AML-193 (cell line): ENCODE measurements around the gene NT5DC1.

Experiments used
- DNase-seq, 2 experiments: peaks; one replicate each; lab custom pipeline; 2025; lab: John Stamatoyannopoulos, UW

Gene NT5DC1

DNA sequence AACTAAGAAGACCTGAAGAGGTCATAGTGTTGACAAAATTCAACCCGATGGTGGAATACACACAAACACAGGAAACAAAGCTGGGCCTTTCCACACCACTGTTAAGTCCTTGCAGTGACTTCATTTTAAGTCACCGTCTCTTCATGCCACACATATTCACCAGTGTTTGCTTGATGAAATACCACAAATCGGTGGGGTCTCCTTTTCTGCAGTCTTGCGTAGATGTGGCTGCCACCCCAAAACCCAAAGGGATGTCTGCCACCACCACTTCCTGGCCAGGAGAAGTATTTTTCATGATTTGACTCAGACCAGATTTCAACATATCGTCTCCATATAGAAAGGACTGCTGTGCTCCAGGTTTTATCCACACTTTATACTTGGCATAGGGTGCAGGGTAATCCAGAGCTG lies 36.3 kb downstream of the NT5DC1 start:
- DNase-seq = no peak

DNA sequence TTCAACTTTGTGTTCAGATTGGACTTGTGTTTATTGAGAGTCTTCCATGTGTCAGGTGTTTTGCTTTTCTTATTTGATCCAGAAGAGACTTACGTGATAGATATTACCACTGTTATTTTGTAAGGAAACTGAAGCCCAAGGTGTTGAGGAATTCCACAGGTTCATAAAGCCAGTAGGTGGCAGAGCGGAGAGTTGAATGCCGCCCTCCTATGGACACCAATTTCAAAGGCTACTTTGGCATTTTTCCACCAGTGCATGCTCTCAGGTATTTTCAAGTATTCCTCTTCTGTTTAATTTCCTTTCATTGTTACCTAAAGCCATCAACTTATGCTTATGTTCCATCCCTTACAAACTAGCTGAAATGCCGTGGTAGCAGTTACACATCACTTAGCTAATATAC lies 39.3 kb downstream of the NT5DC1 start:
- no peak for DNase-seq

DNA sequence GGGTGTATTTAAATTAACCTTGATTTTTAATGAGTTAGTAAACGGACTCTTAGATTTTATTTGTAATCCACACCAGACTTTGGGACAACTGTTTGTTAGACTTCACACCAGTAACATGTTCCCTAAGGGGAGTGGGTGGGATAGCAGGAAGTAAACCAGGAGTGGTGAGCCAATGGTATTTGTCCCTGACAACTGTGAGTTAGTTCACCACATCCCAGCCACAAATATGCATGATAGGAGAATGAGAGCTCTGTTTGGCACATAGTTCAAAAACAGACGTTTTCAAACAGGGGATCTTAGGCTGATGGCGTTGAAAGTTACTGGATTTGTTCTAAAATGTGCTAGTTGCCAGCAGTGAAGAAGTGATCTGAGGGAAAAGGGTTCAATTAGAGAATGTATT lies 44.0 kb downstream of the NT5DC1 start:
- no peak for DNase-seq

DNA sequence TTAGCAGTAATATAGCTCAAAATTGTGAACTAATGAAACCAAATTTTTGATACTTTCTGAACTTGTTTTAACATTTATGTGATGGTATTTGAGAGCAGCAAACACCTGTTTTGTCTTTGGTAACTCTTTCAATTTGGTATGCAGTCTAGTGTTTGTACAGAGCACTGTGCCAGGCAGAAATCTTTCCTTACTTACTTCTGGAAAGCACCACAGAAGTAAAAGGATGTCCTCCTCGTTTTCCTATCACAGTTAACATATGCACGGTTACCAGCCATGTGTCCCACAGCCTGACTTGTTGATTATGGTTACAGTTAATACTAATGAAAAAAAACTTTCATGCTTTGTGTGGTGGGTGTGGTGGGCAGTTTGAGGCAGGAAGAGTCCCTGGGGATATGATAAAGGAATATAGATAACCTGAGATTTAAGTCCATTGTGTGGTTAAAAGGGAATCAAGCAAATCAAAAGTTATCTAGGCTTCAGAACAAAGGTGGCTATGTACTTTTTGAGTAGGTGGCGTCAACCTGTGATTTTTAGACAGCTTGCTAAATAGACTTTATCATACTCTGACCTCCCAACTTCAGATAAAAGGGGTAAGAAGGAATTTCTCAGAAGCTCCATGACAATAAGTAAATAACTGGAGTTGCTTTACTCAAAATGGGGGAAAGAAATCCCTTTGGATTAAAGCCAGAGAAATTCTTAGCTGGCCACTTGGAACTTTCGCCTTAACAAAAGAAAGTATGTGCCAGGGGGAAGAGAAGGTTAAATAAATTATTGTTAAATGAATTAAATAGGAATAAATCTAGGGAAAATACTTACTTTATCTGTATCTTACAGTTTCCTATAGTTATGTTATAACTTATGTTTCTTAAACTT lies 45.4 kb downstream of the NT5DC1 start:
- DNase-seq = no peak

DNA sequence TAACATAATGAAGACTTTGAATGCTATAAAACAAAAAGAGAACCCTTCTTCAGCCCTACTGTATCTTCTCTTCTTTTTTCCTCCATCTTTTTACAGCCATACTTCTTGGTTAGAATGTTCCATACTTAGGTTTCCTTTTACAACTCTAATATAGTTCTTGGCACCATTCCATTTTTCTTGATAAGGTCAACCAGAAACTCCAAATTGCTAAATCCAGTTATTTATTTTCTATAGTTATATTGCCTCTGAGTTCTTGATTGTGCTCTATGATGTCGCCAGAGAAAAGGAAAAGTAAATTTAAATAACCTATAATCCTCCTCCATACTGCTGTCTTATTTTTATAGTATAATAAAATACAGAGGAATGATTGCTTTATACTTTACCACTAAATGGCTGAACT lies 52.0 kb downstream of the NT5DC1 start:
- DNase-seq = no peak

DNA sequence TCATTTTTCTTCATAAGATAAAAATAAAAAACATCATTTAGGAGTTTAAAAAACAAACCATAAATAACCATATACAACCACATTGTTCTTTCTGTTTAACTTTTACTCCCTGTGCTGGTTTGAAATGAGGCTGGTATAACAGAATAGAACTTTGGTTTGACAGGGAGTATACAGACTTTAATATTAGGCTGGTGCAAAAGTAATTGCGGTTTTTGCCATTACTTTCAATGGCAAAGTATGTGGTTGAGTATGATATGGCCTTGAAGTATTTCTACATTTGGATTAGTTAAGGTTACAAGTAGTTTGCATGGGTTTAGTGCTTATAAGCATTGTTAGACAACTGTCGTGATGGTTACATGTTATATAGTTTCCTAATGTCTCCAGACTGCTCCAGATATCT lies 54.2 kb downstream of the NT5DC1 start:
- no peak for DNase-seq

DNA sequence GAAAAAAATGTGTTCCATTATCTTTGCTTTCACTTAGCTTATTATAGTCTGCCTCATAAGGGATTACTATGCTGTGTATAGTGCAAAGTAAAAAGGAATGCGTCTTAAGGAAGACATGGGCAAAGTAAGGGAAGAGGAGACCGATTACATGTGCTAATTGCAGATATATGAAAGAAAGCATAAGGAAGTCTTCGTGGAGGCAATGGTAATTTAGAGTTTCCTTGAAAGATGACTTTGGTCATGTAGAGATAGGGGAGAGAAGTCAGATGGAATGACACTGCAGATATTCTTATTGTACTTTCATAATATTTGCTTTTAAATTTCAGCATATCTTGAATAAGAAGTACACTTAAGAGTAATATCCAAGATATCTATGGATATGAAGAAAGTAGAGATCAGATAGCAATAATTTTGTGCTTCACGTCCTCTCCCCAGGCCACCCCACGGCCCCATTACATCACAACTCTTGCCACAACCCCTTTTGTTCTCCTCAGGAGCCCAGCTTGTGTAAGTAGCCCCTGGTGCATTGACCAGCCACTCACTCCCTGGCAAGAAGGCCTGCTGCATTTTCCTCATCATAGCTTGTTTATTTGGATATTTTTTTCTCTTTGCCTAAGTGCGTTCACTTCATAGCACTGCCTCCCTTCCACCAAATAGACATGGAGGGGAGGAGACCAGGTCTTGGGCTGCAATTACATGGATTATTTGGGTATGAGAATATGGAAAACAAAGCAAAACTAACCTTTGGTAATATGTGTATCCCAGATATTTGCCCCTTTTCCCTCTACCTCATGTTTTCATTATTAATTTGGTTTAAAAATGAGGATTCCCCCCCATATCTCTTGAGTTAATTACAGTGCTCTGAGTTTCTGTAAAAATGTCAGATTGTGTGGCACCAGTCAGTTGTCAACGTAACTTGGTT lies 56.0 kb downstream of the NT5DC1 start:
- no peak for DNase-seq

DNA sequence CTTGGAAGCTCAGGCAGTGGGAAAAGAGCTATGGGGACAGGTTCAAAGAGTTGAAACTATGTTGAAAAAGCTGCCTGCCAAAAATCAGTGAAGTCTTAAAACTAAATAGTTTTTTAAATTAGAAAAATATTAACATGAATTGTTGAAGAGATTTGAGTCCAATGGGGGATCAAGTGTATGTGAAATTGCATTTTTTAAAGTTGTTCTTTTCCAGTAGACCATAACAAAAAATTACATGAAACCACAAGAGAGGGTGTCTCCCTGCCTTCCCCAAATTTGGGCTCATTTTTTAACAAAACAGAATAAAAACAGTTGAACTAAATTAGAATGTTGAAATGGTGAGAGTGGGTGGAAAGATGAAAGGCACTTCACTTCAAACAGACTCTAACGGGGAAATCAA lies 56.7 kb downstream of the NT5DC1 start:
- no peak for DNase-seq

DNA sequence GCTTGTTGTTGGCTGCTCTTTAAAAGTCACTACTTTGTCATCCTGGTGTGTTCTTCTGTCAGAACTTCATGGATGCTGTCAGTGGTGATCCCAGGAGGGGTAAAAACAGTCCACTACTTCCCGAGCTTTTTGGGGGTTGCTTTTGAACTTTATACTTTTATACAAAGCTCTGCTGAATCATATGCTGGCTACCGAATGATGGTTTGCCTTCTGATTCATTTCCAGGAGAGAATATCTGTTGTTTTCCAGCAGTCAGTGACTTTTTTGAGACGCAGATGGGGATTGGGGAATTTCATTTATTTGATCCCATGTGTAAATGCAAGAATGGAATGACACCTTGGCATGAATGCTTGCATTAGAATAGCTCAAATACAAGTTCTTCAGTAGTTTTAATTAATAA lies 58.0 kb downstream of the NT5DC1 start:
- no peak for DNase-seq

DNA sequence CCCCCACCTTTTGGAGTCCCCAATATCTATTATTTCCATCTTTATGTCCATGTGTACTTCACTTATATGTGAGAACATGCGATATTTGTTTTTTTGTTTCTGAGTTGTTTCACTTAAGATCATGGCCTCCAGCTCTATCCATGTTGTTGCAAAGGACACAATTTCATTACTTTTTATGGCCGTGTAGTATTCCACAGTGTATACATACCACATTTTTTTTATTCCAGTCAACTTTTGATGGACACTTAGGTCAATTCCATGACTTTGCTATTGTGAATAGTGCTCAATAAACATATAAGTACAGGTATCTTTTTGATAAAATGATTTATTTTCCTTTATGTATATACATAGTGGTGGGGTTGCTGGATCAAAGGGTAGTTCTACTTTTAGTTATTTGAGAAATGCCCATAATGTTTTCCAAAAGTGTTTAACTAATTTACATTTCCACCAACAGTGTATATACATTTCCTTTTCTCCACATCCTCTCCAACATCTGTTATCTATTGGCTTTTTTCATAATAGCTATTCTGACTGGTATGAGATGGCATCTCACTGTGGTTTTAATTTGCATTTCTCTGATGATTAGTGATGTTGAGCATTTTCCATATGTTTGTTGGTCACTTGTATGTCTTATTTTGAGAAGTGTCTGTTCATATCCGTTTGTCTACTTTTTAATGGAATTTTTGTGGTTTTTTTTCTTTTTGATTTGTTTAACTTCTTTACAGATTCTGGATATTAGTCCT lies 59.3 kb downstream of the NT5DC1 start:
- no peak for DNase-seq

DNA sequence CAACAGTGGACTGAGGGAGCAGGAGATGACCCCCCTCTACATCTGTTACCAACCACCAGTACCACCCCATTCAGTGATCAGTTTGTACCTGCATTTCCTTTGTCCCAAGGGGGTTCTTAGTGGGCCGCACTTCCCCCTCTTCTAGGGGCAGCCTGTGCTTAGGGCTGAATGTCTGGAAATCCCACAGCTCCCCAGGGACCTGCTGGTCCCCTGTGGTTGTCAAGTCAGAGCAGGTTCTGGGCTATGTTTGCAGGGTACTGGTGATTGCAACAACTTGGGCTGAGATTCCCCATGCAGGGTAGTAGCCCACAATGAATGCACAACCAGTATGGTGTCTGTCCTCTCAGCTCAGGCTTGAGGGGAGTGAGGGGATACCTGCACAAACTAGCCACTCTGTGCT lies 64.9 kb downstream of the NT5DC1 start:
- DNase-seq = no peak

DNA sequence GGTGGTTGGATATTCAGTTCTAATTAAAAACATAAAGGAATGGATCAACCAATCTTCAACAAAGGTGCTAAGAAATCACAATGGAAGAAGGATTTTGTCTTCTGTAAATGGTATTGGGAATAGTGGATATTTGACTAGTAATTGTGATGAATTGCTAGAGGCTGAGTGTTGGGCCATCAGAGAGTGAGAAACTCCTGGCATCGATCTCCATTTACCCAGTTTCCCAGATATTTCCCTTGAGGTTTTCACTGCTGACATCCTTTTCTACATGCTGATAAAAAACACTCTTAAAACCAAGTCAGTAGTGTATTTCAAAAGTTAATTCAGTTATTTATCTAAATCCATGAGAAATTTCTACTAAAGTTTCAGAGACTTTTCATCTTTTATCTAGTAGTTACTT lies 65.7 kb downstream of the NT5DC1 start:
- DNase-seq = no peak

DNA sequence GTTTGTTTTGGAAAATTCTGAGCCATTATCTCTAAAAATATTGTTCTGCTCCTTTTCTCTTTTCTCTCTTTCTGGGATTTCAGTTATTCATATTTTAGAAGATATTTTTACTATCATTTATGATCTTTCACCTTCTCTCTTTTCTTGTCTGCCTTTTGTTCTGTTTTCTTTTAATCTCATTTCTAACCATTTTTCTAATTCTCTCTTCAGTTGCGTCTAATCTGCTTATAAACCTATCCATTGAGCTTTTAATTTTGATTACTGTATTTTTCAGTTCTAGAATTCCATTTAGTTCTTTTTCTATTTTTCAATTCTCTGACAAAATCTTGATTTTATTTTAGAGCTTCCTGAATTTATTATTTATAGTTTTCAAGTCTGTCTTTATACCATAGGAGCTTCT lies 67.5 kb downstream of the NT5DC1 start:
- DNase-seq = no peak

DNA sequence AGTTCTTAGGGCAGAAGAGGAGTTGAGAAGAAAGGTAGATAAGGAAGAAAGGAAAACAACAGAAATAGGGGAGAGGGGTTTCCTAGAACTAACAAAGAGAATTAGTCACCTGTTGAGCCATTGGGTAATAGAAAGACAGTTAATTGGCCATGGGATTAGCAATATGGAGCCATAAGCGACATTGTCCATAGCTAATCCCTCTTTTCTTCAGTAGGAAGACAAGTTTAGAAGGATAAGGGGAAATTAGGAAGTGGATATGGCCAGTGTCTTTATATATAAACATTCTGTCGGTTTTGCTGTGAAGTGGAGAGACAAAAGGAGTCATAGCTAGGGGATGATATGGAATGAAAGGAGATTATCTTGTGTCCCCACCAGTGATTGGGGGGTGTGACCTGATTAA lies 69.2 kb downstream of the NT5DC1 start:
- DNase-seq = no peak

DNA sequence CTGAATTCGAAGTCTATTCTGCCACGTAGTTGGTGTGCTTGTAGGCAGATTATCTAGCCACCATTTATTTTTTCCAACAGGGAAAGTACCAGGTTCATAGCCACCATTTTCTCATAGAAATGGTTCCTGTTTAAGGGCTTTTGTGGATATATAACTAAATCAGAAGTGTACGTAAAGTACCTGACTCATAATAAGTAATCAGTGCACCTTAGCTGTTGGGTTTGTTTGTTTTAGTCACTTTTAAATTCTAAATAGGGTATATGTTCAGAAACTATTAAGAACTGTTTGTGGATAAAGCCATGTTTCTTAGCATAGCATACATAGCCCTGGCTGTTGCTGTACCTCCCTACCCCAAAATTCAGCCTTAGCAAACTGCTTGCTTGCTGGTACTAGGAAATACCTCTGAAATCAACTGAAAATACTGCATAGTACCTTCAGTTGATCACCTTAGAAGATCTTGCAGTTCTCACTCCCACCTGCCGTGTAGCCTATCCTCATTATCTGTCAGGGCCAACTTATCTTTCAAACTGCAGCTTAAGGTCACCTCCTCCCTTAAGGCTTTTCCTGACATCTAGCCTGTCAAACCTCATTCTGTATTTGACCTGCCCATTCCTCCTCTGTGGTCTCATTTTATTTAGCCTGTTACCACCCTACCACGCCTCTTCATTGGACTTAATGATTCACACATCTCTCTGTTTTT lies 69.9 kb downstream of the NT5DC1 start:
- DNase-seq = no peak

DNA sequence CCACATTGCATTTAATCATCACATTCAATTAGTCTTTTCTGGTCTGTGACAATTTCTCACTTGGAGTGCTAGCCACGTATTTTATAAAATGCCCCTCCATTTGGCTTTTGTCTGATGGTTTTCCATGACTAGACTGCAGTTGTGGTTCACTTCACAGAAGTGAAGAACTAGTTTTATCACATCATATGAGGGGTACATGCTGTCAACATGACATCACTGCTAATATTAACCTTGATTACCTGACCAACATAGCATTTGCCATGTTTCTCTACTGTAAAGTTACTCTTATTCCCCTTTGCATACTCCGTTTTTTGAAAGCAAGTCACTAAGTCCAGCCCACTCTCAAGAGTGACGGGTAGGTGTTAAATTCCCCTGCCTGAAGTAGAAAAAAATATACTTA lies 73.3 kb downstream of the NT5DC1 start:
- DNase-seq = no peak

DNA sequence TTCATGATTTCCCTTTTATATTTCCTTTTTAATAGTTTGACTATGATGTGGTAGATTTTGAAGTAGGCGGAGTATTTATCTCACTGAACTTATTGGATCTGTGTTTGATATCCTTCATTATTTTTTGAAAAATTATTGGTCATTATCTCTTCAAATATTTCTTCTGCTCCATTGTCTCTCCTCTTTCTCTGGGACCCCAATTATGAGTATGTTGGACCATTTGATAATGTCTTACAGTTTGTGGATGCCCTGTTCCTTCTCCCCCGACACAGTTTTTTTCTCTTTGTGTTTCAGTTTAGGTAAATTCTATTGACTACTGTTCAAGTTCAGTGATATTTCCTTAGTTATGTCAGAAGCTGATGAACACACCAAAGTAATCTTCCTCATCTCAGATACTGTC lies 74.7 kb downstream of the NT5DC1 start:
- no peak for DNase-seq

DNA sequence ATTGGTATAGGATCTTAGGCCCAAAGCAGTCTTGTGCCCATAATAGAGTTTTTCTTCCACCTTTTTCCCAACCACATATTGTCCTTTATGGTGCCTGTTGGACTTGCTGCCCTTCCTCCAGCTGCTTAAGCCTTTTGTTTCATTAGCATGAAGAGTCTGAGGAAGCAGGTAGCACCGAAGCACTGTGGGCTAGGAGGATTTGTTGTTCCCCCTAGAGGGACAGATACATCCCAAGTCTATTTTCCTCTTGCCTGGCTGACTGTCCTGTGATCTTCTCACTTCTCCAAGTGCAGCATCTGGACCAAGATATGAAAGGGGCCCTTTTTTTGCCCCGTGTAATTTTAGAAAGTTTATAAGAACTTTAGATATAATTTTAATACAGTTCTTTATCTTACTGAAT lies 75.9 kb downstream of the NT5DC1 start:
- DNase-seq = no peak

DNA sequence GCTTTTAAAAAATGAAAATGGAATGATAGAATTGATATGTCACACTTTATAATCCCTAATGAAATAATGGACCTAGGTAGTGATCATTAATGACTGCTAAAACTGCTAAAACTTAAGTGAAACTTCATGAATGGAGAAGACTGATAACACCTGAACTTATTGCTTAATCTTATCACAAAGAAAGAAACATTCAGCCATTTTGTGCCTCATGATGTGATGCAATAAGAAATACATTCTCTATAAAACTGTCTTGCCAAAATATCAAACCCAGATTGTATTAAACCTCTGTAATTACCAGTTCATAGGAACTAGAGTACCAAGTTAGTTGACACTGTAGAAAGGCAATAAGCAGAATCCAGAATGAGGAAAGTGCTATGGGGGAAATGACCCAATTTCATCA lies 79.7 kb downstream of the NT5DC1 start:
- no peak for DNase-seq

DNA sequence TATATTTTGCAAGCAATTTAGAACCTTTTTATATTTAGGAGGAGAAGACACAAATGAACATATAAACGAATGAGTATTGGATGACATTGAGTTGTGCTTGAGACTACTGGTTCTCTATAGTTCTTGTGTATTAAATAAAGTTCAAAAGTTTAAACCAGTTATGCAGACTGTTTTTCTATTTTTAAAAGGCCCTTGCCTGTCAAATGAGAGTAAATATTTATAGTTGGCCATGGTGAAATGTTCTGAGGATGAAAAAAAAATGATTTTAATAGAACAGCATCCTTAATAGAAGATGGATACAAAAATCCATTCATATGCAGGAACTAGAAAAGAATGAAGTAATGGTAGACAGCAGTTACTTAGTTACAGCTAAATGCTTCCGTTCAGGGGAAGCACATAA lies 88.8 kb downstream of the NT5DC1 start:
- no peak for DNase-seq

DNA sequence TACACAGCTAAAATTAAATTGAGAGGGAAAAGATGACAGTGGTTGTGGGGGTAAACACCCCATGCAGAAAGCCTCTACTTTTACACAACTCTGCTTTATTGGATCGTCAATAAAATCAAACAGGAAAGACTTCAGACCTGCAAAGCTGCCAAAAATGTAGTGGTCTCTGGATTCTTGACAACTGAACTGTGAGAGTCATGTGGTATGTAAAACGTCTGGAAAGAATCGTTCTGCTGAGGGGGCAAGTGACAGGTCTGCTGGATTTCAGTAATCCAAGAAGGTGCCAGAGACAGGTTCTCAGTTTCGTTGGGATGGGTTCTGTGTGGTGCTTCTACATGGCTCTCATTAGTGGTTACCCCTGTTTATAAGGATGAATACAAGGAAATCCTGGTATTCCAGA lies 89.9 kb downstream of the NT5DC1 start:
- DNase-seq = no peak

DNA sequence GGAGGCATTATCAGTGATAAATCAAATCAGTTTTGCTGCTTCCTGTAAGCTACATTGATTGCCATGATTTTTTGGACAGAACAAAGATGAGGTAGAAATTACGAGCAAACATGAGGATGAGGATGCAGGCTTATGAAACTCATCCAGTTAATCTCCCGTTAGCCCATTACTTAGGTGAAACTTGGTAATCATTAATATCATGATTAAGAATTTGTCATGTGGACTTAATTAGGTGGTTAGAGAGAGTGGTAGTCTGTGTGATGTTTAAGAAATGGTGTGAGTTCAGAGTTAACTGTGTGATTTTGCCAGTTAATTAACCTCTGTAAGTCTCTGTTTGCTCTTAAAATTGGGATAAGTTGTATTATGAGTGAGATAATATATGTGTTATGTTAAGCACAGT lies 91.2 kb downstream of the NT5DC1 start:
- DNase-seq = no peak
